ENCODE measurements around the gene ZNF3. TPM values are rescaled to one million over a fixed set of nuclear protein-coding genes. Genes with fewer than 3 reads are reported as not detected.
A peak's percentile ranks its signal among the peaks of the same experiment; 100 is the strongest.

Gene ZNF3
- total and polyA plus RNA-seq, 9 of the 15 experiments (the other 6 are each of a cell fraction or from before 2014, with no cell fraction given) = 30.0 to 64.9 (median 51.5) TPM

DNA sequence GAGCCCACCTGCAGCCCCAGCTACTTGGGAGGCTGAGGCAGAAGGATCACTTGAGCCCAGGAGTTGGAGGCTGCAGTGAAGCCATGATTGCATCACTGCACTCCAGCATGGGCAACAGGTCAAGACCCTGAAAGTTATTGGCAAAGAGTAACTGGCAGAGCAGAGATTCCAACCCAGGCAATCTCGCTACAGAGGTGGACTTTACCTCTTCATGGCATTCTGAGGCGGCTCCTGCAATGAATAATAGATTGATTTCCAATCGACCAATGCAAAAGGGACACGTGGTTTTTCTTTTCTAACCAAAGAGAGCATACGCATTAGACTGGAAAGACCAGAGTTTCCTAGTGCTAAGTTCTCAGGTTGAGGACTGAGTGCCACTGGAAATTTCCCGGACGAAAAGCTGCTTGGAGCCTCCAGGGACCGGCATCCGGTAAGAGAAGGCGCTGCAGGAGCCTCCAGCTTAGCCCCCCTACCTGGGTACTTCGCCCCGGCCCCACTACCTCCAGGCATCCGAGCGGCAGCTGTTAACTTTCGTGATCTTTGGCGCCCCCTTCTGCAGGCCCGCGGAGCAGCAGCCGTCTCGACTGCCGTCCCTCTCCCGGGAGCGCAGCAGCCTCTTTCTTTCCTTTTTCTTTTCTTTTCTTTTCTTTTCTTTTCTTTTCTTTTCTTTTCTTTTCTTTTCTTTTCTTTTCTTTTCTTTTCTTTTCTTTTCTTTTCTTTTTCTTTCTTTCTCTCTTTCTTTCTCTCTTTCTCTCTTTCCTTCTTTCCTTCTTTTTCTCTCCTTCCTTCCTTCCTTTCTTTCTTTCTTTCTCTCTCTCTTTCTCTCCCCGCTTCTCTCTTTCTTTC is 49.3 kb upstream of the ZNF3 start (continued):
- no peak for TF ChIP-seq ATF1 (CRISPR knock-in tag; IDR thresholded peaks at IDR 0.05)
- peak; percentile 43 for TF ChIP-seq ATF1 (tag; IDR thresholded peaks at IDR 0.05)
- TF ChIP-seq HLTF (IDR thresholded peaks at IDR 0.05) = peak; percentile 83; the same call in 1 of the 2 replicates
- TF ChIP-seq RUNX1 (IDR thresholded peaks at IDR 0.05; ENCODE audit: low read depth) = no peak
- no peak for TF ChIP-seq SAFB (IDR thresholded peaks at IDR 0.05; ENCODE audit: borderline replicate concordance, low read depth, low read length)
- TF ChIP-seq ZNF583 (CRISPR knock-in tag; IDR thresholded peaks at IDR 0.05) = 0 out of 2 replicates have a peak, but pooled peaks have one; percentile 27
- TF ChIP-seq KAT2B (IDR thresholded peaks at IDR 0.05; ENCODE audit: low read depth, low read length) = no peak
- no peak for TF ChIP-seq ZNF445 (CRISPR knock-in tag; IDR thresholded peaks at IDR 0.05; ENCODE audit: low read depth)
- no peak for TF ChIP-seq FIP1L1 (IDR thresholded peaks at IDR 0.05; ENCODE audit: low read depth, low read length, poor library complexity, severe bottlenecking)
- TF ChIP-seq OTX1 (CRISPR knock-in tag; IDR thresholded peaks at IDR 0.05) = no peak
- TF ChIP-seq NFRKB (IDR thresholded peaks at IDR 0.05; ENCODE audit: low read depth) = 0 out of 2 replicates have a peak, but pooled peaks have one; percentile 56
- TF ChIP-seq PRDM10 (IDR thresholded peaks at IDR 0.05; ENCODE audit: partially characterized antibody) = peak; percentile 40
- TF ChIP-seq HSF4 (CRISPR knock-in tag; IDR thresholded peaks at IDR 0.05; ENCODE audit: borderline replicate concordance) = no peak
- TF ChIP-seq, protein P1, sequence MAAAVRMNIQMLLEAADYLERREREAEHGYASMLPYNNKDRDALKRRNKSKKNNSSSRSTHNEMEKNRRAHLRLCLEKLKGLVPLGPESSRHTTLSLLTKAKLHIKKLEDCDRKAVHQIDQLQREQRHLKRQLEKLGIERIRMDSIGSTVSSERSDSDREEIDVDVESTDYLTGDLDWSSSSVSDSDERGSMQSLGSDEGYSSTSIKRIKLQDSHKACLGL (CRISPR knock-in tag; IDR thresholded peaks at IDR 0.05; ENCODE audit: borderline replicate concordance, poor library complexity, severe bottlenecking) = no peak
- peak; percentile 33; the same call in 1 of the 2 replicates for TF ChIP-seq BHLHE40 (IDR thresholded peaks at IDR 0.05; ENCODE audit: low read length)
- no peak for TF ChIP-seq PBX2 (CRISPR knock-in tag; IDR thresholded peaks at IDR 0.05; ENCODE audit: low read depth)
- no peak for TF ChIP-seq PBX2 (tag; conservative IDR thresholded peaks at IDR 0.05; ENCODE audit: low read depth)
- TF ChIP-seq, protein P2, sequence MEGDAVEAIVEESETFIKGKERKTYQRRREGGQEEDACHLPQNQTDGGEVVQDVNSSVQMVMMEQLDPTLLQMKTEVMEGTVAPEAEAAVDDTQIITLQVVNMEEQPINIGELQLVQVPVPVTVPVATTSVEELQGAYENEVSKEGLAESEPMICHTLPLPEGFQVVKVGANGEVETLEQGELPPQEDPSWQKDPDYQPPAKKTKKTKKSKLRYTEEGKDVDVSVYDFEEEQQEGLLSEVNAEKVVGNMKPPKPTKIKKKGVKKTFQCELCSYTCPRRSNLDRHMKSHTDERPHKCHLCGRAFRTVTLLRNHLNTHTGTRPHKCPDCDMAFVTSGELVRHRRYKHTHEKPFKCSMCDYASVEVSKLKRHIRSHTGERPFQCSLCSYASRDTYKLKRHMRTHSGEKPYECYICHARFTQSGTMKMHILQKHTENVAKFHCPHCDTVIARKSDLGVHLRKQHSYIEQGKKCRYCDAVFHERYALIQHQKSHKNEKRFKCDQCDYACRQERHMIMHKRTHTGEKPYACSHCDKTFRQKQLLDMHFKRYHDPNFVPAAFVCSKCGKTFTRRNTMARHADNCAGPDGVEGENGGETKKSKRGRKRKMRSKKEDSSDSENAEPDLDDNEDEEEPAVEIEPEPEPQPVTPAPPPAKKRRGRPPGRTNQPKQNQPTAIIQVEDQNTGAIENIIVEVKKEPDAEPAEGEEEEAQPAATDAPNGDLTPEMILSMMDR (IDR thresholded peaks at IDR 0.05 in 2 of 3, conservative IDR thresholded peaks at IDR 0.05 in 1 of 3; ENCODE audit: insufficient read depth in 2 of 3, low read depth in 1 of 3, low read length in 3 of 3) = peak; percentile 87 to 90 (median 90)
- no peak for TF ChIP-seq NFATC3 (IDR thresholded peaks at IDR 0.05)
